ENCODE measurements around the gene MYO9B.
A peak's percentile ranks its signal among the peaks of the same experiment; 100 is the strongest.

MYO9B gene

DNA sequence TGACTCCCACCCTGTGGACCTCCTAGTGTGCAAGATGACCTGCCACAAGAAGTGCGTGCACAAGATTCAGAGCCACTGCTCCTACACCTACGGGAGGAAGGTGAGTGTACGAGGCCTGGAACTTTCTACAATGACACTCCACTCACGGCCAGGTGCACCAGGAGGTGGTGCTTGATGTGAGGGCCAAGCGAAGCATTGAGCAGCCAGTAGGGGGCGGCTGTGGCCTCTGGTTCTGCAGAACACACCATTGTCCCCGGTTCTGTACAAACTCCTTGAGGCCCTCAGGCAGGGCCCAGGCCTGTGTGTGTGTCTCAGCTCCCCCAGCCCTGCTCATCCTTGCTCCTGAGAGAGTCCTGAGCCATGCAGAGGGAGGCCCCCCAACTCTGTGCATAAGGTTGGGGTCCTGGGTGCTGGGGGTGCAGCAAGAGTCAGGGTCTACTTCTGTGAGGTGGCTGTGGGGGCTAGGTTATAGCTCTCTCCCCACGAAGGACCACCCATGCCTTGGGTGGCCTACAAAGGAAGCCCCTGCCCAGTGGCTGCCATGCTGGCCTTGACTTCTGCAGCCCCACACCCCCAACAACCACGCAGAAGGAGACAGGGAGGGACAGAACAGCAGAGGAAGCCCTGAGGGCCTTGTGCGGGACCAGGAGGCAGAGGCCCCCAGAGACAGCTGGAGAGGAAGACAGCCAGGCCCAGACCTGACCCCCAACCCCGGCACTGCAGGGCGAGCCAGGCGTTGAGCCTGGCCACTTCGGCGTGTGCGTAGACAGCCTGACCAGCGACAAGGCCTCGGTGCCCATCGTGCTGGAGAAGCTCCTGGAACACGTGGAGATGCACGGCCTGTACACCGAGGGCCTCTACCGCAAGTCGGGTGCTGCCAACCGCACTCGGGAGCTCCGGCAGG is 129.9 kb downstream of the MYO9B start:
- H3K36me3 Mint-ChIP-seq (ENCODE audit: low read depth) = peaks cover 43% of the 10 kb centered on the region
- H3K4me3 Mint-ChIP-seq = no peak overlapping the region
- peaks cover 12% of the 10 kb centered on the region for H3K4me1 Mint-ChIP-seq (ENCODE audit: low read depth)
- no peaks in the 10 kb centered on the region for H3K9me3 Mint-ChIP-seq
- H3K27ac Mint-ChIP-seq = no peak overlapping the region
- H3K27me3 Mint-ChIP-seq = no peaks in the 10 kb centered on the region

DNA sequence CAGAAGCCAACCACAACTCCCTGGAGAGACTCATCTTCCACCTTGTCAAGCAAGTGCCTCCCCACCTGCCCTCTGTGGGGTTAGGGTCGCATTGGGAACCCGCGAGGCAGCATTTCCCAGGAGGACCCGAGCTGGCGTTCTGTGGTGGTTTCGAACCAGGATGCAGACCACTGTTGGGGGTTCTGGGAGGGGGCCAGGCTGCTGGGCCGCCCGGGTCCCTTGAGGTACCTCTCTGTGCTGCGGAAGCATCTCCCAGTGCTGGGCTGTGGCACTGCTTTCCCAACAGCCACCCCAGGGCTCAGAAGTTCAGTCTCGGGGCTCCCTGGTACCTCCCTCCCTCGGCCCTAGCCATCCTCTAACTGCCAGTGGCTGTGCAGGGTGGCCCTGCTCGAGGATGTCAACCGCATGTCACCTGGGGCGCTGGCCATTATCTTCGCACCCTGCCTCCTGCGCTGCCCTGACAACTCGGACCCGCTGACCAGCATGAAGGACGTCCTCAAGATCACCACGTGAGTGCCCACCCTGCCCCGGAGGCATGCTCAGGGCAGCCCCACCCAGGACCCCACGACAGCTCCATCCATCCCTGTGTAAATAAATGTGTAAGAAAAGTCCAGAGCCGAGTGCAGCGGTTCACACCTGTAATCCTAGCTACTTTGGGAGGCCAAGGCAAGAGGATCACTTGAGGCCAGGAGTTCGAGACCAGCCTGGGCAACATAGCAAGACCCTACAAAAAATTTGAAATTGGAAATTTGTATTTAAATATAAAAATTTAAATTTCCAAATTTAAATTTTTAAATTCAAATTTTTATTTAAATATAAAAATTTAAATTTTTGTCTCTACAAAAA is 131.4 kb downstream of the MYO9B start:
- Mint-ChIP-seq H3K27me3 (no peaks in the 10 kb centered on the region), H3K4me3 (no peak overlapping the region), H3K4me1 (ENCODE audit: low read depth) (peaks cover 12% of the 10 kb centered on the region), H3K9me3 (no peaks in the 10 kb centered on the region), H3K27ac (no peak overlapping the region), H3K36me3 (ENCODE audit: low read depth) (peaks cover 28% of the 10 kb centered on the region)

DNA sequence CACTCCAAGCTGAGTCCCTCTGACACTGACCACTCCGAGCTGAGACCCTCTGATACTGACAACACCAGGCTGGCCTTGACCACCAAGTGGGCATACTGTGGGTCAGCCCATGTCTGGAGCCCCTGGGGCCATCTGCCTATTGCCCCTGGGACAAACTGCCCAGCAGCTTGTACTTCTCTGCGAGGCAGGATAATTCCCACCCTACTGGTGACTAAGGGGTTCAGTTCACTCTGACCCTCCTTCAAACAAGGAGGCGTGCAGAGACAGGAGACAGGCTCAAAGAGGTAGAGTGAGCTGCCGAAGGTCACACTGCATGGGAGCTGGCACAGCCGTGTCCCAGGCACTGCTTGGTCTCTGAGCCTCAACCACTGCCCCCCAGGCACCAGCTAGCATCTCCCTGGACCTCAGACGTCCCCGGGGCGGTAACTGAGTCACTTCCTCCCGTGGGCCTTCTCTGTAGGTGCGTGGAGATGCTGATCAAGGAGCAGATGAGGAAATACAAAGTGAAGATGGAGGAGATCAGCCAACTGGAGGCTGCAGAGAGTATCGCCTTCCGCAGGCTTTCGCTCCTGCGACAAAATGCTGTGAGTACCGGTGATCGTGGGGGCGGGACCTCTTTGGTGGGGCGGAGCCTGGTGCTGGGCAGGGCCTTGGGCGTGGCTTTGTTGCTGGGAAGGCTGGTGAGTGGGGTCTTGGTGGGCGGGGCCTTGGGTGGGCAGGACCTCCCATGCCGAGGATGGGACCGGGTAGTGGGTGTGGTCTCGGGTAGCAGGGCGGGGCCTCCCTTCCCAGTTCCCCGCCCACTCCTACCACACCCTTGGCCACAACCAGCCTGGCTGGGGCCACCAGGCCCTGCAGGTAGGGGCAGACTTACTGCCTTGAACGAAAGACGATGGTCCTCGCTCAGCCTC is 133.8 kb downstream of the MYO9B start:
- H3K4me3 Mint-ChIP-seq = no peak overlapping the region
- H3K36me3 Mint-ChIP-seq (ENCODE audit: low read depth) = peaks cover 22% of the 10 kb centered on the region
- peak overlapping the region; percentile 81 for H3K27ac Mint-ChIP-seq
- peaks cover 14% of the 10 kb centered on the region for H3K4me1 Mint-ChIP-seq (ENCODE audit: low read depth)
- no peaks in the 10 kb centered on the region for H3K9me3 Mint-ChIP-seq
- no peaks in the 10 kb centered on the region for H3K27me3 Mint-ChIP-seq

DNA sequence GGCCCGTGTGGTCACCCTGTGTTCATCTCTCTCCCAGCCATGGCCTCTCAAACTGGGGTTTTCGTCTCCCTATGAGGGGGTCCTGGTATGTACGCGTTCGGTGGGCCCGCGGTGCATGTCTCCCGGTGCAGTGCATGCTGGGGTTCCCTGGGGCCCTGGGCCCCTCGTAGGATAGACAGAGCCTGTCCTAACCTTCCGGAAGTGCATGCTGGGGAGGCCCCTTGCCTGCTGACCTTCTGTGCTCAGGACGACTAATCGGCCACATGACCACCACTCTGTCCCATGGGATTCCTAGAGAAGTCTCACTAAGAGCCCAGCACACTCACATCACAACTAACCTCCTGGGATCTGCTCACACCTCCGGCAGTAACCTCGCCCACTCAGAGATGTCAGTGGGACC is 134.7 kb downstream of the MYO9B start:
- H3K9me3 Mint-ChIP-seq = no peaks in the 10 kb centered on the region
- H3K4me3 Mint-ChIP-seq = no peak overlapping the region
- no peaks in the 10 kb centered on the region for H3K27me3 Mint-ChIP-seq
- H3K27ac Mint-ChIP-seq = no peak overlapping the region
- peaks cover 22% of the 10 kb centered on the region for H3K36me3 Mint-ChIP-seq (ENCODE audit: low read depth)
- peaks cover 22% of the 10 kb centered on the region for H3K4me1 Mint-ChIP-seq (ENCODE audit: low read depth)

DNA sequence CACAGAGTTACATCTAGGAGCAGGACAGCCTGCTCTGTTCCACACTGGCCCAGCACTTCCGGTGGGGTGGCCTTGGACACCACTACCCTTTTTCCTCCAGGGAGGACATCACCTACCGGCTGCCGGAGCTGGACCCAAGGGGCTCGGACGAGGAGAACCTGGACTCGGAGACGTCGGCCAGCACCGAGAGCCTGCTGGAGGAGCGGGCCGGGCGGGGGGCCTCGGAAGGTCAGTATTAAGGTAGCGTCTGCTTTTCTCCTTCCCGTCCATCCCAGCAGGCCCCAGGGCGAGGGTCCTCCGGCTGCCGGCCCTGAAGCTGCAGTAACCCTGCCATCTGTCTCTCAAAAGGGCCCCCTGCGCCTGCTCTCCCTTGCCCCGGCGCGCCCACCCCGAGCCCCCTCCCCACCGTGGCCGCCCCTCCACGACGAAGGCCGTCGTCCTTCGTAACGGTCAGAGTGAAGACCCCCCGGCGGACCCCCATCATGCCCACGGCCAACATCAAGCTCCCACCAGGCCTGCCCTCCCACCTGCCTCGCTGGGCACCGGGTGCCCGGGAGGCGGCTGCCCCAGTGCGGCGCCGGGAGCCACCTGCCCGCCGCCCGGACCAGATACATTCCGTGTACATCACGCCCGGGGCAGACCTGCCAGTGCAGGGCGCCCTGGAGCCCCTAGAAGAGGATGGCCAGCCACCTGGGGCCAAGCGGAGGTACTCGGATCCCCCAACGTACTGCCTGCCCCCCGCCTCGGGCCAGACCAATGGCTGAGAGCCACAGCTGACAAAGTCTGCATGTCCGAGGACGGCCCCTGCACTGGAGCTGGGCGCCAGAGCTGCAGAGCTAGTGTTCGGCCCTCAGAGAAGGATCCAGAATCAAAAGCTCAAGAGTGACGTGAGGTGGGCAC is 136.2 kb downstream of the MYO9B start:
- H3K9me3 Mint-ChIP-seq = no peaks in the 10 kb centered on the region
- no peak overlapping the region for H3K27ac Mint-ChIP-seq
- no peaks in the 10 kb centered on the region for H3K27me3 Mint-ChIP-seq
- H3K4me3 Mint-ChIP-seq = no peak overlapping the region
- peaks cover 33% of the 10 kb centered on the region for H3K4me1 Mint-ChIP-seq (ENCODE audit: low read depth)
- H3K36me3 Mint-ChIP-seq (ENCODE audit: low read depth) = peaks cover 28% of the 10 kb centered on the region

DNA sequence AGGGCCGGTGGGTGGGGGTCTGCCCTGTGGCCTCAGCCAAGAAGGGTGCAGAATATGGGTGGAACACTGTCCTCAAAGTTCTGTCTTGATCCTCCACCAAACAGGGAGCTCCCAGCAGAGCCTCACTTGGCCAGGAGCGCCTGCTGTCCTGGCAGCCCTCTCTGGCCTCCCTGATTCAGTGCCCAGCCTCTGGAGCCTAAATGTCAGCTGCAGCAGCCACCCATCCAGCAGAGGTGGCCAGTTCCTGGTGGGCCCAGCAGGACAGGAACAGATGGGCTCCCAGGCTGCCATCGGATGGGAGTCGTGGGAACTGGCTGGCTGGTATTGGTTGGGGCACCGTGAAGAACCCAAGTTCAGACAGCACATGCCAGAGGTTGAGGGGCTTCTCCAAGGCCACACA is 137.8 kb downstream of the MYO9B start:
- Mint-ChIP-seq H3K9me3 (no peaks in the 10 kb centered on the region), H3K36me3 (ENCODE audit: low read depth) (peaks cover 37% of the 10 kb centered on the region), H3K4me3 (no peak overlapping the region), H3K4me1 (ENCODE audit: low read depth) (peaks cover 33% of the 10 kb centered on the region), H3K27me3 (no peaks in the 10 kb centered on the region), H3K27ac (no peak overlapping the region)

DNA sequence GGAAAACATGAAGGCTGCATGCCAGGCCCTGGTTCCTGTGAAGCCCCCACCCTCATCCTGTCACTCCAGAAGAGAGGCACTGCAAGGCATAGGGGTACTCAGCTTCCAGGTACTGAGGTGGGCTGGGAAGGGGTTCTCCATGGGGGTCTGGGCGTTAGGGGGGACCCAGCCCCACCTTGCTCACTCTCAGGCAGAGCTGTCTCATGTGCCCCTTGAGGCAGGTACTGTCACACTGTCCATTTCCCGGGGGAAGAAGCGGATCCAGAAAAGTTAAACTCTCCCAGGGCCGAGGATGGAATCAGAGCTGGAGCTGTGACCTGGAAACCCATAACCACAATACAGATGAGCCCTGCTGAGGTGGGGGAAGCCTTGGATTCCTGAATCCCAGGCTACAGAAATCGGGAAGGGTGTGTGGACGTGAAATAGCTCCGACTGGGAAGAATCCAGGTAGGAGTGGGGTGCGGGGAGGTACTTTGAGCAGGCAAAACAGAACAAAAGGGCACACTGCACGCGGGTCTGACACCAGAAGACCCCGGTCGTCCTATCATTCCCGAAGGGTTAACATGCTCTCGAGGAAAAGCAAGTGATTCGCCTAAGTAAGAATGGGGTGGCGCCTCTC is 139.0 kb downstream of the MYO9B start:
- H3K9me3 Mint-ChIP-seq = no peaks in the 10 kb centered on the region
- peaks cover 32% of the 10 kb centered on the region for H3K36me3 Mint-ChIP-seq (ENCODE audit: low read depth)
- H3K27me3 Mint-ChIP-seq = no peaks in the 10 kb centered on the region
- H3K27ac Mint-ChIP-seq = peak overlapping the region; percentile 93
- H3K4me1 Mint-ChIP-seq (ENCODE audit: low read depth) = peaks cover 32% of the 10 kb centered on the region
- H3K4me3 Mint-ChIP-seq = peak overlapping the region; percentile 89

DNA sequence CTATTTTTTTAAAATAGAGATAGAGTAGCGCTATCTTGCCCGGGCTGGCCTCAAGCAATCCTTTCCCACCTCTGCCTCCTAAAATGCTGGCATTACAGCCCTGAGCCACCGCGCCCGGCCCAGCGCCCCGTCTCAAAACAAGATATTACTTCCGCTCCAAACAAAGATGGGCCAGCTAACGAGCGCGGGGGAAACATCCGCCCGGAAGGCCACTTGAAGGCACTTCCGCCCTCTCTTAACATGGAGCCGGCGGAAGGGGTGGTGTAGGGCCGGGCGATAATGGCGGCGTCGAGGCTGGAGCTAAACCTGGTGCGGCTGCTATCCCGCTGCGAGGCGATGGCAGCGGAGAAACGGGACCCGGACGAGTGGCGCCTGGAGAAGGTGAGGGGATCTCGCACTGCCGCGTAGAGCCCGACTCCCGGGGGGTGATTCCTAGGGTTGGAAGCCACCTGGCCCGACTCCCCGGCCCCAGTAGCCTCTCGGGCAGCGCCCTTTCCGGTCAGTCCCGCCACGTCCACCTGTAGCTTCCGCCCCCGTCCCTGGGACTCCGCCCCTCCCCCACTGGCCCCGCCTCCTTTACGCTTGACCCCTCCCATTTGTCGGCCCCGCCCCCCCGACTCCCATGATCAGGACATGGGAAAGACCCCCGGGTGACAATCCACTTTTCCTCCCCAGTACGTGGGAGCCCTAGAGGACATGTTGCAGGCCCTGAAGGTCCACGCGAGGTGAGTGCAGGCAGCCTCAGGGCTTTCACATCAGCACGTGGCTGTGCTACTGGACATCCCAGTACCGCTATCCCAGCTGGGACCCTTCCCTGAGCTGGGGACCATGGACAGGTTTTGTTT is 139.8 kb downstream of the MYO9B start, which contains the start of gene USE1:
Gene USE1, plus strand, starts transcription at position 231 of the 845 bp plus-strand sequence. Its CDS starts 49 bp downstream, at position 280.
- Mint-ChIP-seq H3K4me3 (peak within 1 kb of the TSS; percentile 89), H3K27ac (peak within 1 kb of the TSS; percentile 93), H3K9me3 (no peaks in the 10 kb centered on the region), H3K27me3 (no peaks in the 10 kb centered on the region), H3K4me1 (ENCODE audit: low read depth) (peaks cover 26% of the 10 kb centered on the region), H3K36me3 (ENCODE audit: low read depth) (peaks cover 32% of the 10 kb centered on the region)

DNA sequence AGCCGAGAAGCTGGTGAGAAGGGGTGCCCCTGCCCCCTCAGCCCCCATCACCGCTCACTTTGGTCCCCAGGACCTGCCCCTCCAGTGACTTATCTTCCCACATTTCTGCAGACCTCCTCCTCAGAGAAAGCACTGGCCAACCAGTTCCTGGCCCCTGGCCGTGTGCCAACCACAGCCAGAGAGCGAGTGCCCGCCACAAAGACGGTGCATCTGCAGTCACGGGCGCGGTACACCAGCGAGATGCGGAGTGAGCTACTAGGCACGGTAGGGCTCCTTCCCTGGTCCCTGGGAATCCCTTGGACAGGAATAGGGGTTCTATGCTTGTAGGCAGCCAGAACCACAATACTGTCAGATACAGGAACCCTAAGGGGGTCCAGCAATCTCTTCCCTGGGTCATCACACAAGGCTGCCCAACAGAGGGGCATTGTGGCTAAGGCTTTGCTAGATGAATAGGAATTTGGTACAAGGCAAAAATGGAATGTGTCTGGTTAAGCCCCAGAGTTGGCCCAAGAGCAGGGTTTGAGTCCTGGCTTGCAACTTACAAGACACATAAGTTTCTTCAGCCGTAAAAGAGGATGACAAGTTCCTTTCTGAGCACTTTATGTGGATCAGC is 140.6 kb downstream of the MYO9B start:
- Mint-ChIP-seq H3K27me3 (no peaks in the 10 kb centered on the region), H3K4me3 (peak overlapping the region; percentile 89), H3K36me3 (ENCODE audit: low read depth) (peaks cover 32% of the 10 kb centered on the region), H3K4me1 (ENCODE audit: low read depth) (peaks cover 26% of the 10 kb centered on the region), H3K9me3 (no peaks in the 10 kb centered on the region), H3K27ac (peak overlapping the region; percentile 55)

DNA sequence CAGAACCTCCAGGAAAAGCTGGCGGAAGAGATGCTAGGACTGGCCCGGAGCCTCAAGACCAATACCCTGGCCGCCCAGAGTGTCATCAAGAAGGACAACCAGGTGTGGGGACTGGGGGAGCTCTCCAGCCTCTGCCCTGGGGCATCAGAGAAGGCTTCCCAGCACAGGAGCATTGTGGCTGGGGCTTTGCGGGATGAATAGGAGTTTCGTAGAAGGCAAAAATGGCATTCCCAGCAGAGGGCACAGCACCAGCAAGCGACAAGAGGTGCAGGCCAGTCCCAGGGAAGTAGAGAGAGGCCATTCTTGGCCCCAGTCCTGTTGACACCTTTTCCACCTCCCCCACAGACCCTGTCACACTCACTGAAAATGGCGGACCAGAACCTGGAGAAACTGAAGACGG is 143.7 kb downstream of the MYO9B start:
- Mint-ChIP-seq H3K4me3 (no peak overlapping the region), H3K27me3 (no peaks in the 10 kb centered on the region), H3K4me1 (ENCODE audit: low read depth) (peaks cover 25% of the 10 kb centered on the region), H3K9me3 (no peaks in the 10 kb centered on the region), H3K36me3 (ENCODE audit: low read depth) (peaks cover 27% of the 10 kb centered on the region), H3K27ac (no peak overlapping the region)

DNA sequence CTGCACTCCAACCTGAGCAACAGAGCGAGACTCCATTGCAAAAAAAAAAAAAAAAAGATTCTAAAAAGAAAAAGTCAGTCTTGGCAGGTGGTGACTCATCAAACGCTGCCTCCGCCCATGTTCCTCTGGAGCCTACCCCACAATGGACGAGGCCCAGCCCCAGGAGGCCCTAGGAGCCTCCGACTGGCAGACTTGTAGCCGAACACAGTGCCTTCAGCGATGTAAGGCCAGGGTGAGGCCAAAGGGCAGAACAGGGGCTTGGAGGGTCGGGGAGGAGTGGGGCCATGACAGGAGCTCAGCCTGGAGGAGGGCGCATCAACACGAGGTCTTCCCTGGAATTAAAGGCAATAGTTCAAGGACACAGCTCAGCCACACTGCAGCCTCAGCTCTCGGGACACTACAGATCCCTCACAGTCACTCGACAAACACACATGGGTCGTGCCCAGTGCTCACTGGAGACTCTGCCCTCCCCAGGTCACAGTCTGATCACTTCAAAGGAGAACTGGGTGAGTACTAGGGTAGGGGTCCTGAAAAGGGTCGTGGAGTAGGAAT is 144.7 kb downstream of the MYO9B start:
- H3K27me3 Mint-ChIP-seq = no peaks in the 10 kb centered on the region
- H3K4me1 Mint-ChIP-seq (ENCODE audit: low read depth) = peaks cover 16% of the 10 kb centered on the region
- no peaks in the 10 kb centered on the region for H3K9me3 Mint-ChIP-seq
- no peak overlapping the region for H3K27ac Mint-ChIP-seq
- H3K4me3 Mint-ChIP-seq = no peak overlapping the region
- peaks cover 27% of the 10 kb centered on the region for H3K36me3 Mint-ChIP-seq (ENCODE audit: low read depth)

DNA sequence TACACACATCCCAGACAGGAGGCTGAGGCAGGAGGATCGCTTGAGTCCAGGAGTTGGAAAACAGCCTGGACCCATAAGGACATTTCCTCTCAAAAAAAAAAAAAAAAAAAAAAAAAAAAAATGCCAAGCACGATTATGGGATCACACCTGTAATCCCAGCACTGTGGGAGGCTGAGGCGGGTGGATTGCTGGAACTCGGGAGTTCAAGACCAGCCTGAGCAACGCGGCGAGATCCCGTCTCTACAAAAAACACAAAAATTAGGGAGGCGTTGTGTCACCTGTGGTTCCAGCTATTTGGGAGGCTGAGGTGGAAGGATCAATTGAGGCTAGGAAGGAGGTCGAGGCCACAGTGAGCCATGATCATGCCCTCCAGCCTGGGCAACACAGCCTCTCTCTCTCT is 149.5 kb downstream of the MYO9B start:
- H3K27ac Mint-ChIP-seq = no peak overlapping the region
- peaks cover 5% of the 10 kb centered on the region for H3K4me1 Mint-ChIP-seq (ENCODE audit: low read depth)
- H3K9me3 Mint-ChIP-seq = no peaks in the 10 kb centered on the region
- no peaks in the 10 kb centered on the region for H3K27me3 Mint-ChIP-seq
- no peaks in the 10 kb centered on the region for H3K36me3 Mint-ChIP-seq (ENCODE audit: low read depth)
- peak overlapping the region; percentile 37 for H3K4me3 Mint-ChIP-seq
